Progenitor cell of endocrine pancreas (in vitro differentiated cells): Measurements from ENCODE around the gene RAD51D. TPM values are rescaled to one million over a fixed set of nuclear protein-coding genes. Genes with fewer than 3 reads are reported as not detected.

Experiments used
- DNase-seq: peaks from one replicate; pipeline ENCODE4 v3.0.0; 2021; ENCODE audit warnings: low spot score; ENCODE audit not compliant: unreplicated experiment
- H3K27ac Mint-ChIP-seq: 2 replicates; pipeline ENCODE4 v1.8.0; 2021; ENCODE audit warnings: mild to moderate bottlenecking, moderate library complexity, mixed read lengths
- H3K27me3 Mint-ChIP-seq: 2 replicates; pipeline ENCODE4 v1.8.0; 2021; ENCODE audit warnings: mixed read lengths
- H3K36me3 Mint-ChIP-seq: 2 replicates; pipeline ENCODE4 v1.8.0; 2022; ENCODE audit warnings: mixed read lengths; ENCODE audit not compliant: insufficient read depth
- H3K4me1 Mint-ChIP-seq: 2 replicates; pipeline ENCODE4 v1.8.0; 2021; ENCODE audit warnings: low read depth, mixed read lengths
- H3K4me3 Mint-ChIP-seq: 2 replicates; pipeline ENCODE4 v1.8.0; 2021; ENCODE audit warnings: low read depth, mild to moderate bottlenecking, moderate library complexity, mixed read lengths
- H3K9me3 Mint-ChIP-seq: 2 replicates; pipeline ENCODE4 v1.8.0; 2021; ENCODE audit warnings: low read depth, mixed read lengths
- total RNA-seq: library from RNA; stranded (reverse); gene quantifications from 2 replicates; pipeline ENCODE4 v1.2.1, GENCODE V29; 2021
- TF ChIP-seq, protein P1 (sequence below): fragments of 200-600 bp; sonication (generic); IDR thresholded peaks from one replicate; pipeline ENCODE4 v1.5.0; 2021; ENCODE audit warnings: antibody characterized with exemption, mild to moderate bottlenecking; ENCODE audit not compliant: unreplicated experiment

RAD51D gene
- total RNA-seq, 1 donor from 2014 or later = 16.0 TPM

DNA sequence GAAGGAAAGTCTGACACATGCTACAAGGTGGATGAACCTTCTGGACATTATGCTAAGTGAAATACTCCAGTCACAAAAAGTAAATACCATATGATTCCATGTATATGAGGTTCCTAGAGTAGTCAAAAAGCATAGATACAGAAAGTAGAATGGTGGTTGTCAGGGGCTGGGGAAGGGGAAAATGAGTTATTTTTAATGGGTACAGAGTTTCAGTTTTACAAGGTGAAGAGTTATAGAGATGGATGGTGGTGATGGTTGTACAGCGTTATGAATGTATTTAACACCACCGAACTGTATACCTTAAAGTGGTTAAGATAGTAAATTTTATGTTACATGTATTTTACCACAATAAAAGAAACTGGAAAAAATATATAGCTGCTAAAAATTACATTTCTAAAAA is 17.9 kb downstream of the RAD51D start:
- no peak overlapping the region for H3K4me3 Mint-ChIP-seq
- TF ChIP-seq, protein P1, sequence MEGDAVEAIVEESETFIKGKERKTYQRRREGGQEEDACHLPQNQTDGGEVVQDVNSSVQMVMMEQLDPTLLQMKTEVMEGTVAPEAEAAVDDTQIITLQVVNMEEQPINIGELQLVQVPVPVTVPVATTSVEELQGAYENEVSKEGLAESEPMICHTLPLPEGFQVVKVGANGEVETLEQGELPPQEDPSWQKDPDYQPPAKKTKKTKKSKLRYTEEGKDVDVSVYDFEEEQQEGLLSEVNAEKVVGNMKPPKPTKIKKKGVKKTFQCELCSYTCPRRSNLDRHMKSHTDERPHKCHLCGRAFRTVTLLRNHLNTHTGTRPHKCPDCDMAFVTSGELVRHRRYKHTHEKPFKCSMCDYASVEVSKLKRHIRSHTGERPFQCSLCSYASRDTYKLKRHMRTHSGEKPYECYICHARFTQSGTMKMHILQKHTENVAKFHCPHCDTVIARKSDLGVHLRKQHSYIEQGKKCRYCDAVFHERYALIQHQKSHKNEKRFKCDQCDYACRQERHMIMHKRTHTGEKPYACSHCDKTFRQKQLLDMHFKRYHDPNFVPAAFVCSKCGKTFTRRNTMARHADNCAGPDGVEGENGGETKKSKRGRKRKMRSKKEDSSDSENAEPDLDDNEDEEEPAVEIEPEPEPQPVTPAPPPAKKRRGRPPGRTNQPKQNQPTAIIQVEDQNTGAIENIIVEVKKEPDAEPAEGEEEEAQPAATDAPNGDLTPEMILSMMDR = no peak
- H3K36me3 Mint-ChIP-seq = peaks cover 14% of the 10 kb centered on the region
- no peaks in the 10 kb centered on the region for H3K4me1 Mint-ChIP-seq
- no peaks in the 10 kb centered on the region for H3K9me3 Mint-ChIP-seq
- DNase-seq = no peak
- no peaks in the 10 kb centered on the region for H3K27me3 Mint-ChIP-seq
- H3K27ac Mint-ChIP-seq = no peak overlapping the region

DNA sequence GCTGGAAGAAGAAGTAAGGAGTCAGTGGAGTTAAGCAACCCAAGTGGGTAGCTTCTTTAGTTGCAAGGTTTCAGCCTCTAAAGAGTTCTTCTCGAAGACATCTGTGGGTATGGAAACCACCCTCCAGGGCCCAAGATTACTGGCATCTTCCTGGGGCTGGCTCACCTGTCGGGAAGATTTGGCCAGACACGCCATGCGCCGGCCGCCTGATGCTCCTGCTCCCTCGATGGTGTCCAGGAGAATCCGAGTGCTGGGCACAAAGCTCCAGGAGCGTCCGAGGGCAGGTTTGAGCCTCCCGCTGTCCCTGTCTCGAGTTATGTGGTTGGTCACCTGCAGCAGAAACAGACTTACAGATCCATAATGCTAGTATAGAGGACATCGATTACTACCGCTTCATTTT is 18.6 kb downstream of the RAD51D start:
- Mint-ChIP-seq H3K4me1 (no peaks in the 10 kb centered on the region), H3K27ac (no peak overlapping the region), H3K27me3 (no peaks in the 10 kb centered on the region), H3K9me3 (no peaks in the 10 kb centered on the region), H3K4me3 (no peak overlapping the region), H3K36me3 (peaks cover 11% of the 10 kb centered on the region)
- TF ChIP-seq, protein P1 = no peak
- no peak for DNase-seq

DNA sequence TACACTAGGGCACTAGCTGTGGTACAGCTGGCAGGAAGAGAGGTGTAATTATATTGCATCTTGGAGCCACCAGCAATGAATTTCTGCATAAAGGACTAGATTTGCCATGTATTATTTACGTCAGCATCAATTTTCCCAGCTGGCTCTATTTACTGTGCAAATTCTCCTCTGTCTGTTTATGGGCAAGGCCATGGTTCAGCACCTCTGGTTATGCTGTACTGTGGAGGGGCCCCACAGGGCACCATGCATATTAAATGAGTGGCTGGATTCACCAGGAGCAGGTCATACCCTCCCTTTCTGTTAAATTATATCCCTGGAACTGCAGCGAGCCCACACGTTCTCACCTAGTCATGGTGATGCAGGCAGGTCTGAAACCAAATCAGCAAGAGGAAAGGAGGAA is 19.8 kb downstream of the RAD51D start:
- Mint-ChIP-seq H3K9me3 (no peaks in the 10 kb centered on the region), H3K36me3 (peaks cover 10% of the 10 kb centered on the region), H3K4me1 (no peaks in the 10 kb centered on the region), H3K27me3 (no peaks in the 10 kb centered on the region), H3K27ac (no peak overlapping the region), H3K4me3 (no peak overlapping the region)
- no peak for DNase-seq
- TF ChIP-seq, protein P1 = no peak

DNA sequence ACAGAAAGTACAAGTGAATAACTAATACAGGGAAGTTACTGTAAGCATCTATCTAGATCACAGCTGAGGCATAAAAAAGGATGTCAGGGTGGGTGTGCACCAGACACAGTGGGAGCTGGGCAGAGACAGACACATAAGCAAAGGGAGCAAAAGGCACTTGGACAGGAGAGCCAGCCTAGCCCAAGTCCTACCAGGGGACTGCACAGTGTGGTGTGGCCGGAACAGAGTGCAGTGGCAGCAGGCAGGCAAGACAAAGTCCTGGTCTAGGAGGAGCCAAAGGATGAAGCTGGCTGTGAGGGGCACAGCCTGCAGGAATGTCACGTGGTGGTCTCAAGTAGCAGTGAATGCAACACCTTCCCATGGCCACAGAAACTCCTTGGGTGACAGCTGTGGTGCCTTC is 21.9 kb downstream of the RAD51D start:
- Mint-ChIP-seq H3K36me3 (peaks cover 10% of the 10 kb centered on the region), H3K9me3 (peaks cover 4% of the 10 kb centered on the region), H3K27ac (no peak overlapping the region), H3K4me1 (no peaks in the 10 kb centered on the region), H3K27me3 (no peaks in the 10 kb centered on the region), H3K4me3 (no peak overlapping the region)
- TF ChIP-seq, protein P1 = no peak
- DNase-seq = no peak

DNA sequence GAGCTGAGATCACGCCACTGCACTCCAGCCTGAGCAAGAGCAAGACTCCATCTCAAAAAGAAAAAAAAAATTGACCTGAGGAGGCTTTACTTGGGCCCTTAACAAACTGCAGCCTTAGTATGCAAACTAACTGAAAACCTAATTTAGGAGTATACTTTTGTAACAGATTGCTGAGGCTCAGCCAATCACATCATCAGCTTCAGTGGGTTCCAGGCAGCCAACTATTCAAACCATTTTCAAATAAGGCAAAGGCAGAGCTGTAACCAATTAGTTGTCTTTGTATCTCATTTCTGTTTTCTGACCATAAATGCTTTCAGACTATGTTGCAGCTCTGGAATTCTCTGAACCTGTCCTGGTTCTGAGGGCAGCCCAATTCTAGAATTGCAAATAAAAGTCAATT is 23.9 kb downstream of the RAD51D start:
- Mint-ChIP-seq H3K9me3 (peaks cover 4% of the 10 kb centered on the region), H3K27me3 (no peaks in the 10 kb centered on the region), H3K36me3 (peaks cover 7% of the 10 kb centered on the region), H3K4me1 (peaks cover 10% of the 10 kb centered on the region), H3K27ac (no peak overlapping the region), H3K4me3 (no peak overlapping the region)
- TF ChIP-seq, protein P1 = no peak
- DNase-seq = no peak
